ENCODE measurements around the gene LSP1. TPM values are rescaled to one million over a fixed set of nuclear protein-coding genes. Genes with fewer than 3 reads are reported as not detected.

The LSP1 gene
- total and polyA plus RNA-seq, 2 of the 4 experiments (the other 2 are of a cell fraction): not detected

DNA sequence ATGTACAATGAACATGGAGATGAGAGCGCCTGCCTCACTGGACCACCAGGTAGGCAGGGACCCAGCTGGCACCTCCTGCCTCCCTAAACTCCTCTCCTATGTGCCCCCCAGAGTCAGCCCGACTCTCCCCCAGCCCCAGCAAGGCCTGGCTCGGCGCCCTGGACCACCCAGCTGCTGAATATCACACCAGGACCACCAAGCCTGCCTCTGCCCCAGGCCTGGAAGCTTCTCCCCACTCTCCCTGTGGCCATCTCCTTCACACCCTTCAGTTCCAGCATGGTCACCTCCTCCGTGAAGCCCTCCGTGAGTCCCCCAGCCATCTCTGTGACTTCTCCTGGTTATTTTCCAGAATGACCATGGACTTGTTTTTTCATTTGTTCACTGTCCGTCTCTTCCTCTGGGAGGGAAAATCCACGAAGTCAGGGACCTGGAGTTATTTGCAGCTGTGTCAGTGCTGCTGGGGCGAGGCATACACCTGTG, 6.4 kb upstream of the LSP1 start:
- Histone ChIP-seq H3K79me1 (ENCODE audit: low read depth in 1 of 2, low read length in 2 of 2) (no peaks in the 10 kb centered on the region), H4K8ac (ENCODE audit: low read depth in 2 of 2, low read length in 2 of 2) (no peak overlapping the region), H2BK5ac (ENCODE audit: low read depth, low read length, poor library complexity, severe bottlenecking) (no peak overlapping the region), H3K14ac (replicated peaks; ENCODE audit: low read depth, low read length) (no peak overlapping the region), H3K4me1 (ENCODE audit: control insufficient read depth, insufficient read depth, low read length) (no peaks in the 10 kb centered on the region), H3K36me3 (ENCODE audit: control insufficient read depth, insufficient read depth, low read length) (no peaks in the 10 kb centered on the region), H4K91ac (ENCODE audit: insufficient read depth, low read depth, low read length) (no peak overlapping the region), H2AK5ac (ENCODE audit: low read depth, low read length) (no peak overlapping the region), H3K56ac (ENCODE audit: extremely low read depth, insufficient read depth, low read length) (no peak overlapping the region), H2BK20ac (ENCODE audit: low read depth, low read length) (no peak overlapping the region), H3K4me3 (ENCODE audit: insufficient read depth, low read depth, low read length) (no peak overlapping the region), H3K4ac (ENCODE audit: low read depth, low read length) (no peak overlapping the region), H2BK15ac (ENCODE audit: low read depth, low read length) (no peak overlapping the region), H3K23ac (ENCODE audit: low read depth, low read length) (no peak overlapping the region), H3K18ac (ENCODE audit: low read depth, low read length) (no peak overlapping the region), H3K4me2 (ENCODE audit: low read depth, low read length) (no peak overlapping the region), H3K27me3 (ENCODE audit: control insufficient read depth, insufficient read depth, low read length) (peaks cover 53% of the 10 kb centered on the region), H3K27ac (ENCODE audit: insufficient read depth, low read length) (no peak overlapping the region), H4K5ac (ENCODE audit: low read depth, low read length) (no peak overlapping the region), H2AK9ac (replicated peaks; ENCODE audit: low read depth, low read length, poor library complexity) (no peak overlapping the region), H3K9me3 (ENCODE audit: control insufficient read depth, insufficient read depth, low read length) (no peaks in the 10 kb centered on the region), H4K20me1 (ENCODE audit: insufficient read depth, low read length) (no peaks in the 10 kb centered on the region), H3K9ac (ENCODE audit: low read depth, low read length) (no peak overlapping the region), H3K9me1 (ENCODE audit: insufficient read depth, low read length) (no peaks in the 10 kb centered on the region), H2BK120ac (ENCODE audit: low read depth, low read length) (no peak overlapping the region), H2AFZ (replicated peaks; ENCODE audit: low read length, poor library complexity) (no peak overlapping the region)
- in situ Hi-C loops (cut with MboI; ENCODE audit: low sequenced_read_pairs): no loop called here
- TF ChIP-seq NFE2L2 (IDR thresholded peaks at IDR 0.05; ENCODE audit: low read depth, low read length): no peak
- no peak for TF ChIP-seq CEBPB (IDR thresholded peaks at IDR 0.05; ENCODE audit: low read depth, low read length)
- BruUV-seq (replicated peaks): no TSS peak
- CTCF ChIA-PET: no interaction called here
- POLR2A ChIA-PET (ENCODE audit: unreplicated experiment): no interaction called here
- dilution Hi-C loops (cut with HindIII; ENCODE audit: low sequenced_read_pairs, unreplicated experiment): no loop called here
- DNase-seq (no peak), ATAC-seq (ENCODE audit: low read depth) (no peak)
- intact Hi-C loops (cut with micrococcal nuclease): no loop called here
- WGBS, 2 experiments (ENCODE audit: extremely low coverage in 2 of 2, insufficient read length in 1 of 2): 75% methylated on average over 4 of the region's 9 CpGs; no CpG with 5 or more reads in 1 of the 2 experiments
